GM10266 (cell line): Measurements from ENCODE around the gene RELN.

ENCODE experiments used
- DNase-seq: peaks from one replicate; pipeline ENCODE4 v3.0.0; 2012; ENCODE audit errors: extremely low spot score
- TF ChIP-seq, protein P1 (sequence below): IDR thresholded peaks from 2 replicates; pipeline ENCODE4 v1.5.1; 2012; ENCODE audit warnings: mild to moderate bottlenecking, low read depth; ENCODE audit not compliant: control insufficient read depth, insufficient read depth; ENCODE audit errors: missing control alignments

RELN gene

DNA sequence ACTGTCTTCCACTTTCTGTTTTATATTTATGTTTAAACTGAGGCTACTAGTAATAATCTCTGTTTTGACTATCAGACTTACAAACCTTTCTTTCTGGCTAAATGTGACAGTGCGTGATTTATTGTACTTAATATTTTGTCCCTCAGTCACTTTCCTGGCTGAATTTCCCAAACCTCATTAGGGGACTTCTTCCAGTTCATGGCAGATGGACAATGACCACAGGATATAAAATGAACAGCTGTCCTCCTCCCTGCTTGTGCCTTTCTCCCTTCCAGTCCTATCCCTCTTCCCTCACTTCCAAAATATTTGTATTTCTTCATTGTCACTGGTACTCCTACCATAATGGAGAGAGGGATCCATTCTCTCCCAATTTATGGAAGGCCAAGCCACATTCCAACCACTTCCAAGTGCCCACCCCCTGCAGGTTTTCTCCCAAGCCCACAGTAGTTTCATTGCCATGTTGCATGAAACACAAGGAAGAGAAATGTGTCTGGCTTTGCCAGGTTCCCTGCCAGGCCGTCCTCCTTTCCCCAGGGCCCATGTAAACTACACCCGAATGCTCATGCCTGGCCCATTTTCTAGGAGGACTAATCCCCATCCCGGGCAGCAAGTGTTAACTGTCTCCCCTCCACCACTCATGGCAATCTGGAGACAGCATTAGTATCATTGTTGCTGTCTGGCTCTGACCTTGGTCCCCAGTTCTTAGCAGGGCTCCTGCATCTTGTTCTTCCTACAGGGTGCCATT is 273.9 kb downstream of the RELN start:
- TF ChIP-seq, protein P1, sequence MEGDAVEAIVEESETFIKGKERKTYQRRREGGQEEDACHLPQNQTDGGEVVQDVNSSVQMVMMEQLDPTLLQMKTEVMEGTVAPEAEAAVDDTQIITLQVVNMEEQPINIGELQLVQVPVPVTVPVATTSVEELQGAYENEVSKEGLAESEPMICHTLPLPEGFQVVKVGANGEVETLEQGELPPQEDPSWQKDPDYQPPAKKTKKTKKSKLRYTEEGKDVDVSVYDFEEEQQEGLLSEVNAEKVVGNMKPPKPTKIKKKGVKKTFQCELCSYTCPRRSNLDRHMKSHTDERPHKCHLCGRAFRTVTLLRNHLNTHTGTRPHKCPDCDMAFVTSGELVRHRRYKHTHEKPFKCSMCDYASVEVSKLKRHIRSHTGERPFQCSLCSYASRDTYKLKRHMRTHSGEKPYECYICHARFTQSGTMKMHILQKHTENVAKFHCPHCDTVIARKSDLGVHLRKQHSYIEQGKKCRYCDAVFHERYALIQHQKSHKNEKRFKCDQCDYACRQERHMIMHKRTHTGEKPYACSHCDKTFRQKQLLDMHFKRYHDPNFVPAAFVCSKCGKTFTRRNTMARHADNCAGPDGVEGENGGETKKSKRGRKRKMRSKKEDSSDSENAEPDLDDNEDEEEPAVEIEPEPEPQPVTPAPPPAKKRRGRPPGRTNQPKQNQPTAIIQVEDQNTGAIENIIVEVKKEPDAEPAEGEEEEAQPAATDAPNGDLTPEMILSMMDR = no peak
- no peak for DNase-seq

DNA sequence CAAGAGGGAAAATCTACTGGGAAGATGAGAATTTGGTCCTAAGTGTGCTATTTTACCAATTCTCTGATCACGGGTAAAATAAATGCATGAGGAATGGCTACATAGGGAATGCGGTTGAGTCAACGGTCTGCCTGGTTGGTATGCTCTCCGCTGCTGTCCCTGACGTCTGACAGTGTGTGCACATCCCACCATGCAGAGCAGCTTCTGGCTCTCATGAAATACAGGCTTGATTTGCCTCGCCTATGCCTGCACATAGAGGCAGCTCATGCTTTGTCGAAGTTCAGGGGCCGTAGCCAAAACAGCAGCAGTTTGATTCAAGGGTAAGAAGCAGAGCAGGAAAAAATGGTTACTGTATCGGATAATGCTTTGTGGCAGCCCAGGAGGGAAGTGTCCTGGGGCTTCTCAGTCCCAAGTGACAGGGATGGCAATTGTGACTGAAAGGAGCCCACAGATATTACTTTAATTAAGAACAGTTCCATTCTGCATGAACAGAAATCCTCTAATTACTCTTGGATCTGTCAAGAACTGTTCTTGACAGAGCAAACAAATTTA is 275.0 kb downstream of the RELN start:
- DNase-seq = no peak
- TF ChIP-seq, protein P1 = no peak

DNA sequence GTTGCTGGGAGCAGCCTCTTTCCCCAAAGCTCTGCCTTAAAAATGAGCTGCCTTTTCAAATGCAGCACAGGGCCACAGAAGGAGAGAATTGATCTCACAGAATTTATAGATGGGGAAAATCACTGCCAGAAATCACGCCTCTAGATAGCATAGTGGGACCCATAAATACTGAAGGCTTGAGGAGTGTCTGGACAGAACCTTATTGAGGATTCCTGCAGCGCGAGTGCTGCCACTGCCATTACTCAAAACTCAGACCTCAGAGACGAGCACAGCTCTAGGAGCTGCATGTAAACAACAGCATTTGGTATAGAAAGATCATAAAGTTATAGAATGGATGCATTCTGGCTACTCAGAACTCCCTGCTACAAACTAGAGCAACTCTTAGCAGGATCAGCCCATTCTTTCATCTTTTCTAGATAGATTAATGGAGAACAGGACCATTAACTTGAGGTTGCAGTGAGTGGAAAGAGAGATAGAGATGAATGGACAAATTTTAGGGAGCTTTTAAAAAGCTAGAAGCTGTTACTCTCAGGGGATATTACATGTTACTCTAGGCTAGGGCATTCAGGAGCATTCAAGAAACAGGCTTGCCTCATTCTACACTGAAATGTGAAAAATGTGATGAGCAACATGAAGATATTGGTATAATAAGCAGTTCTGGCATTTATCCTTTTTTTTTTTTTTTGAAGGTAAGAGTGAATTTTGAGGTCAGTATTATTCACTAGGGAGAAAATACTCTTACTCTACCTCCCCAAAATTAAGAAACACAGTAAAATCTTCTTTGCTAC is 276.3 kb downstream of the RELN start:
- no peak for DNase-seq
- TF ChIP-seq, protein P1 = no peak

DNA sequence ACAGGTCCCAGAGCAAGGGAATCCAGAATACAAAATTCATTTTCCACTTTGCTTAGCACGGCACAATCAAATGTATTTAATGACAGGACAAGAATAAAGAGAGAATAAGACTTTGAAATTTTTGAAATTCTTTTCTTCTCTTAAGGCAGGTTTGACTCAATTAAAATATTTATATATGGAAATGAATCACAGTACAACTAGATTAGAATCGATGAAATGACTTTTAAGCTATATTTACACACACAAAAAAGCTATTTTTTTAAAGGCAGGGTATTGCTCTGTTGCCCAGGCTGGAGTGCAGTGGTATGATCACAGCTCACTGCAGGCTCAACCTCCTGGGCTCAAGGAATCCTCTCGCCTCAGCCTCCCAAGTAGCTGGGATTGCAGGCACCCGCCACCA is 278.0 kb downstream of the RELN start:
- TF ChIP-seq, protein P1 = no peak

DNA sequence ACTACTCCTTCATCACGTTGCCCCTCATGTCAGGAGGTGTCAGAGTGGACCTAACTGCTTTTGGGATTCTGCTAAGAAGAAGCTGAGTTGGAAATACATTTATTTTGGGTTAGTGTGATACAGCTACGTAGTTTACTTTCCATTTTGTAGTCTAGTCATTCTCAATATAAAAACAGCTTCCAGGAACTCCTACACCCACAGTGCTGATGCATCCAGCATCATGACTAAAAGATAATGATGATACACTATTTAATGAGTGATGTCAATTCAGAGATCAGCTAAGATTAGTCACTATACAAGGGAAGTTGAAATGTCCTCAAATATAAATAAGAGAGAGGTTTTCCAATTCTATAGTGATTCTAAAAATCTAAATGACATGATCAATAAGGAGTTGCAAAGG is 279.2 kb downstream of the RELN start:
- DNase-seq = no peak
- TF ChIP-seq, protein P1 = no peak

More for the DNA sequence above, 278.0 kb downstream of the RELN start:
- no peak for DNase-seq

DNA sequence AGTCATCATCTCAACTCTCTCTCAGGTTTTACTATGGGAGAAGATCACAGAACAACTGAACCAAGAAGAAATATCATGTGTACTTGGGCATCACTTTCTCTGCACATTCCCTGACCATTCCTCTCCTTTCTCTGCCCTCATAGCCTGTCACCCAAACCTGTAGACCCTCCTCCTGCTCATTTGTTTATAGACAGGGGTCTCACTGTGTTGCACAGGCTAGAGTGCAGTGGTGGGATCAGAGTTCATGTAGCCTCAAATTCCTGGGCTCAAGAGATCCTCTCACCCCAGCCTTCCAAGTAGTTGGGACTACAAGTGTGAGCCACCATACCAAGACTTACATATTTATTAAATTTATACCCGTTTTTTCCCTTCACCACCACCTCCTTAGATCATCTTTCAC is 282.7 kb downstream of the RELN start:
- TF ChIP-seq, protein P1 = no peak
- DNase-seq = no peak
